GM19240 (cell line): ENCODE measurements around the gene TM6SF1.
A peak's percentile ranks its signal among the peaks of the same experiment; 100 is the strongest.
"Not testable (repeated sequence)": the region's sequence is repeated elsewhere in the genome, so short reads cannot be mapped to it uniquely, and the experiment has no call there.

Experiments
- DNase-seq: peaks from one replicate; pipeline ENCODE4 v3.0.0; 2011; ENCODE audit warnings: low spot score; ENCODE audit not compliant: insufficient read length

Gene TM6SF1

GRCh38 chr15:83106994-83107840, at the start of gene TM6SF1:
TM6SF1 (plus strand) TSS chr15:83107645; CDS start chr15:83107681, 36 bp downstream.
- no peak for DNase-seq

GRCh38 chr15:83057696-83058376, 49.6 kb upstream of the TM6SF1 start:
- DNase-seq = no peak

GRCh38 chr15:83061680-83062079, 45.8 kb upstream of the TM6SF1 start:
- no peak for DNase-seq

- no peak for DNase-seq
These were observed 44.7 kb upstream of the TM6SF1 start for GRCh38 chr15:83062768-83063180.

GRCh38 chr15:83063551-83063950, 43.9 kb upstream of the TM6SF1 start:
- no peak for DNase-seq

- DNase-seq = no peak
These were observed 42.6 kb upstream of the TM6SF1 start for GRCh38 chr15:83064859-83065258.

GRCh38 chr15:83065431-83065830, 42.0 kb upstream of the TM6SF1 start:
- no peak for DNase-seq

GRCh38 chr15:83066034-83066733, 41.3 kb upstream of the TM6SF1 start:
- no peak for DNase-seq

GRCh38 chr15:83066734-83067637, 40.5 kb upstream of the TM6SF1 start, which contains the start of gene BTBD1:
BTBD1 (minus strand) TSS chr15:83067252; CDS start chr15:83067151, 101 bp downstream.
- DNase-seq = peak; percentile 90

GRCh38 chr15:83067638-83067962, 39.8 kb upstream of the TM6SF1 start:
- no peak for DNase-seq

GRCh38 chr15:83068054-83068453, 39.4 kb upstream of the TM6SF1 start:
- no peak for DNase-seq

- not testable (repeated sequence) for DNase-seq
These were observed 38.2 kb upstream of the TM6SF1 start for GRCh38 chr15:83069211-83069642.

GRCh38 chr15:83077491-83078230, 29.8 kb upstream of the TM6SF1 start:
- no peak for DNase-seq

GRCh38 chr15:83078712-83079111, 28.7 kb upstream of the TM6SF1 start:
- no peak for DNase-seq

GRCh38 chr15:83081256-83082014, 26.0 kb upstream of the TM6SF1 start:
- no peak for DNase-seq

- no peak for DNase-seq
These were observed 24.6 kb upstream of the TM6SF1 start for GRCh38 chr15:83082730-83083386.

GRCh38 chr15:83085461-83085860, 22.0 kb upstream of the TM6SF1 start:
- DNase-seq = not testable (repeated sequence)

GRCh38 chr15:83085864-83086552, 21.4 kb upstream of the TM6SF1 start:
- DNase-seq = not testable (repeated sequence)
